A673 (cell line): ENCODE data around the gene TSPAN12. TPM values are rescaled to one million over a fixed set of nuclear protein-coding genes. Genes with fewer than 3 reads are reported as not detected.

Source experiments
- BruUV-seq: library from RNA; stranded (reverse); fragments of 400-500 nt; replicated peaks from 2 replicates; lab custom pipeline; 2021; lab: Mats Ljungman, UMichigan
- CTCF ChIA-PET: fragments of 300-600 bp; sonication (Branson Sonifier 250); formaldehyde crosslinking; loops from one replicate; lab custom pipeline; 2022; ENCODE audit warnings: antibody characterized with exemption; lab: Charles Lee
- POLR2A ChIA-PET: fragments of 300-600 bp; sonication (Branson Sonifier 250); formaldehyde crosslinking; loops from one replicate; lab custom pipeline; 2022; ENCODE audit warnings: antibody characterized with exemption; ENCODE audit not compliant: low non-redundant PET; lab: Charles Lee
- DNase-seq: peaks from one replicate; pipeline ENCODE4 v3.0.0-alpha.2; 2015; ENCODE audit warnings: low spot score
- H3K27ac ChIP-seq: fragments of 200-600 bp; sonication (generic); 2 replicates; pipeline ENCODE4 v1.5.1; 2016; ENCODE audit warnings: mixed run types, low read depth, mild to moderate bottlenecking, mixed read lengths, antibody characterized with exemption, low read length; ENCODE audit not compliant: poor library complexity, severe bottlenecking
- H3K27me3 ChIP-seq: fragments of 200-600 bp; sonication (generic); replicated peaks from 2 replicates; pipeline ENCODE4 v1.6.1; 2017; ENCODE audit warnings: mixed run types, low read depth, mild to moderate bottlenecking, mixed read lengths, antibody characterized with exemption, low read length; ENCODE audit not compliant: insufficient read depth, poor library complexity
- H3K36me3 ChIP-seq: fragments of 200-600 bp; sonication (generic); 2 replicates; pipeline ENCODE4 v1.6.1; 2016; ENCODE audit warnings: mixed run types, mild to moderate bottlenecking, mixed read lengths, antibody characterized with exemption, low read length; ENCODE audit not compliant: insufficient read depth, poor library complexity, severe bottlenecking
- H3K4me1 ChIP-seq: fragments of 200-600 bp; sonication (generic); 2 replicates; pipeline ENCODE4 v1.6.1; 2017; ENCODE audit warnings: mixed run types, mild to moderate bottlenecking, mixed read lengths, antibody characterized with exemption, low read length; ENCODE audit not compliant: insufficient read depth, poor library complexity, severe bottlenecking
- H3K4me3 ChIP-seq: fragments of 200-600 bp; sonication (generic); 2 replicates; pipeline ENCODE4 v1.5.1; 2016; ENCODE audit warnings: low read depth, mixed run types, mild to moderate bottlenecking, mixed read lengths, low read length; ENCODE audit not compliant: poor library complexity, severe bottlenecking
- H3K9me3 ChIP-seq: fragments of 200-600 bp; sonication (generic); 2 replicates; pipeline ENCODE4 v1.6.1; 2016; ENCODE audit warnings: mixed run types, low read depth, mild to moderate bottlenecking, mixed read lengths, antibody characterized with exemption, low read length; ENCODE audit not compliant: poor library complexity, severe bottlenecking
- EZH2 ChIP-seq: fragments of 200-600 bp; sonication (generic); IDR thresholded peaks from 2 replicates; pipeline ENCODE4 v1.6.1; 2017; ENCODE audit warnings: borderline replicate concordance, low read depth, mild to moderate bottlenecking, mixed read lengths, antibody characterized with exemption, low read length; ENCODE audit not compliant: poor library complexity, severe bottlenecking
- intact Hi-C: fragments of 100-400 bp; cut with micrococcal nuclease; formaldehyde crosslinking; loops from one replicate; pipeline ENCODE4 v1.10.0; 2022; ENCODE audit not compliant: unreplicated experiment
- total RNA-seq: library from RNA; stranded (reverse); gene quantifications from 2 replicates; pipeline ENCODE4 v1.2.3, GENCODE V29; 2021
- TF ChIP-seq, protein P1 (sequence below): fragments of 300-800, 200-600 bp; sonication (generic); conservative IDR thresholded peaks from 2 replicates; pipeline ENCODE4 v1.5.1; 2017; ENCODE audit warnings: low read depth, mild to moderate bottlenecking, antibody characterized with exemption, low read length, moderate library complexity, mixed read lengths

TSPAN12 gene
- total RNA-seq, 1 experiment from 2014 or later = 1.5 TPM

DNA sequence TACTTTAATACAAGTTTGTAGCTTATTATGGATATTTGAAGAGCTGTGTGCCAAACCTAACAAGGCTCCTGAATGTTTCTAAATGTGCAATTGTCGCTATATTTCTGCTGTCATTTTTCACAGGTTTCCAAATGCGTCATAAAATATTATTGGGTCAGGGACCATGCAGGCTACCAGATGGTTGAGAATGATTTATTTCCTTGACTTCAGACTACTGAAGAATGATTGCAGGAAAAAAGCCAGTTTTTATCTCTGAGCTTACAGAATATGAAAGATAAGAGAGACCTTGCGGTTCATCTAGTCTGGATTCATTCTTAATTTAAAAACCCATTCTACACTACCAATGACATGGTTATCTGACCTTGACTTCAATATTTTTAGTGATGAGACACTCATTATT, 55.2 kb downstream of the TSPAN12 start:
- CTCF ChIA-PET = no interaction called here
- POLR2A ChIA-PET = no interaction called here

DNA sequence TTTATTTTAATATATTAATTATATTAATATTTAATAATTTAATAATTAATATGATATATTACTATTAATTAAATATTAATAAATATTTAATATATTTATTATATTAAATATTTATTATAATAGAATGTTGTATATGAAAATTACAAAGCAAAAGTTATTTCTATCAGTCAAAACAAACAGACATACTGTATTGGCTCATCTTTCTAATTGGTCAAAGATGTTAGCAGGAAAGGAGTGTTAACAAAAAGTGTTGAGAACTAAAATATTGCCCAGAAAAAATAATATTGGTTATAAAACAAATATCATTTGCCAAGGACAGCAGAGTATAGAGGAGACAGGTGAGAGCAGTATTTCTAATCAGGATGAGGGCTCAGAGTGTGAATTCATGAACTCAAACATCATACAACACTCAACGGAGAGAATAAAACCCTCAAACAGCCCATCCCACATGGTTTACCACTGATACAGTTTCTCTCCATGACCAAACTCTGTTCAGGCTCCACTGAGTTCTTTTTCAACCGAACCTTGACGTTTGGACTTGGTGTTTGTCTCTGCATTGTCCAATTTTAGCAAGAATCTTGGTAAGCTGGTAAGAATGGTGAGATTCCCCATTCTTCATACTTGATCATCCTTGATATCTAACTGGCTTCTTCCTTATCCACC, 58.0 kb downstream of the TSPAN12 start:
- TF ChIP-seq EZH2 = no peak
- TF ChIP-seq, protein P1, sequence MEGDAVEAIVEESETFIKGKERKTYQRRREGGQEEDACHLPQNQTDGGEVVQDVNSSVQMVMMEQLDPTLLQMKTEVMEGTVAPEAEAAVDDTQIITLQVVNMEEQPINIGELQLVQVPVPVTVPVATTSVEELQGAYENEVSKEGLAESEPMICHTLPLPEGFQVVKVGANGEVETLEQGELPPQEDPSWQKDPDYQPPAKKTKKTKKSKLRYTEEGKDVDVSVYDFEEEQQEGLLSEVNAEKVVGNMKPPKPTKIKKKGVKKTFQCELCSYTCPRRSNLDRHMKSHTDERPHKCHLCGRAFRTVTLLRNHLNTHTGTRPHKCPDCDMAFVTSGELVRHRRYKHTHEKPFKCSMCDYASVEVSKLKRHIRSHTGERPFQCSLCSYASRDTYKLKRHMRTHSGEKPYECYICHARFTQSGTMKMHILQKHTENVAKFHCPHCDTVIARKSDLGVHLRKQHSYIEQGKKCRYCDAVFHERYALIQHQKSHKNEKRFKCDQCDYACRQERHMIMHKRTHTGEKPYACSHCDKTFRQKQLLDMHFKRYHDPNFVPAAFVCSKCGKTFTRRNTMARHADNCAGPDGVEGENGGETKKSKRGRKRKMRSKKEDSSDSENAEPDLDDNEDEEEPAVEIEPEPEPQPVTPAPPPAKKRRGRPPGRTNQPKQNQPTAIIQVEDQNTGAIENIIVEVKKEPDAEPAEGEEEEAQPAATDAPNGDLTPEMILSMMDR = no peak
- CTCF ChIA-PET = no interaction called here
- no peak overlapping the region for H3K4me3 ChIP-seq
- no peak overlapping the region for H3K27ac ChIP-seq
- H3K27me3 ChIP-seq = no peaks in the 10 kb centered on the region
- POLR2A ChIA-PET = no interaction called here
- intact Hi-C loops = loop anchor here (10.0 kb wide), 1 partner anchor 535 kb away; no protein-coding TSS in a partner anchor
- no TSS peak for BruUV-seq
- H3K4me1 ChIP-seq = no peaks in the 10 kb centered on the region
- H3K9me3 ChIP-seq = no peaks in the 10 kb centered on the region
- no peak for DNase-seq
- H3K36me3 ChIP-seq = no peaks in the 10 kb centered on the region

More for the DNA sequence above, 55.2 kb downstream of the TSPAN12 start:
- no peak for TF ChIP-seq EZH2
- TF ChIP-seq, protein P1 = no peak
- BruUV-seq = no TSS peak
- intact Hi-C loops = no loop called here
- H3K9me3 ChIP-seq = no peaks in the 10 kb centered on the region
- H3K4me1 ChIP-seq = peaks cover 6% of the 10 kb centered on the region
- H3K27me3 ChIP-seq = no peaks in the 10 kb centered on the region
- H3K36me3 ChIP-seq = no peaks in the 10 kb centered on the region
- H3K27ac ChIP-seq = no peak overlapping the region
- no peak overlapping the region for H3K4me3 ChIP-seq
- DNase-seq = no peak

DNA sequence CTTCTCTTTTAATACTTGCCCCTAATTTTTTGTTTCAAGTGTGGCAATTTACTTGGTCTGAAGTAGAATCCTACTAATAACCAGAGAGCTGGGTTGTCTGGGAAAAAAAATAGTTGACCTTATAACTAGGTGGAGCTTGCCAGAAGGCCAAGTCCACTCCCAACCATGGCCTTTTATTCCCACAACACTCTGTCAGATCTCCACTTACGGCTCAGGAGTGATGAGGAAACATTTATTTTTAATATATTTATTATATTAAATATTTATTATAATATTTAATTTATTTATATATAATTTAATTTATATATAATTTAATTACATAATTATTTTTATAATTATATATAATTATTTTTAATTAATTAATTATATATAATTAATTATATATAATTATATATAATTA, 58.8 kb downstream of the TSPAN12 start:
- Histone ChIP-seq H3K27me3 (no peaks in the 10 kb centered on the region), H3K4me1 (no peaks in the 10 kb centered on the region), H3K36me3 (no peaks in the 10 kb centered on the region), H3K4me3 (no peak overlapping the region), H3K9me3 (no peaks in the 10 kb centered on the region), H3K27ac (no peak overlapping the region)
- no TSS peak for BruUV-seq
- no peak for DNase-seq
- intact Hi-C loops = loop anchor here (10.0 kb wide), 1 partner anchor 536 kb away; no protein-coding TSS in a partner anchor
- POLR2A ChIA-PET = no interaction called here
- no peak for TF ChIP-seq EZH2
- CTCF ChIA-PET = no interaction called here
